Adrenal gland (tissue), 12 donors: ENCODE measurements around the gene ARHGAP5. TPM values are rescaled to one million over a fixed set of nuclear protein-coding genes. Genes with fewer than 3 reads are reported as not detected.

Experiments
- DNase-seq, 7 donors: peaks; one replicate each; pipeline ENCODE4 v3.0.0-alpha.2; 2019 to 2020
- H3K27ac ChIP-seq, 5 donors: fragments of 200-600 bp; sonication (generic) in 4 of 5; 1 replicate in 3 of 5; 2 replicates in 2 of 5; pipeline versions ENCODE4 v1.5.1 to v1.8.0; 2016 to 2020; ENCODE audit warnings: mild to moderate bottlenecking in 1 of 5
- H3K27me3 ChIP-seq: fragments of 200-600 bp; 2 replicates; pipeline ENCODE4 v1.8.0; 2021
- H3K36me3 ChIP-seq, 2 donors: fragments of 200-600 bp; replicated peaks in 1 of 2; 1 replicate in 1 of 2; 2 replicates in 1 of 2; pipeline versions ENCODE4 v1.5.1 to v1.8.0; 2018 to 2022
- H3K4me1 ChIP-seq, 2 donors: fragments of 200-600 bp; replicated peaks in 1 of 2; 1 replicate in 1 of 2; 2 replicates in 1 of 2; pipeline versions ENCODE4 v1.5.1 to v1.8.0; 2018 to 2021
- H3K4me3 ChIP-seq, 4 donors: fragments of 200-600 bp; sonication (generic) in 3 of 4; one replicate each; pipeline ENCODE4 v1.5.1; 2016 to 2018
- H3K9me3 ChIP-seq, 3 donors: fragments of 200-600 bp; sonication (generic) in 1 of 3; replicated peaks in 1 of 3; 1 replicate in 2 of 3; 2 replicates in 1 of 3; pipeline versions ENCODE4 v1.5.1 to v1.8.0; 2016 to 2021
- POLR2A ChIP-seq, 2 donors: fragments of 450-650 bp; IDR thresholded peaks; one replicate each; pipeline ENCODE4 v1.6.1; 2017; ENCODE audit warnings: antibody characterized with exemption in 2 of 2, mild to moderate bottlenecking in 2 of 2, moderate library complexity in 1 of 2
- WGBS, 4 donors: extraction: QIAGEN DNeasy Blood & Tissue Kit in 2 of 4; methylation state at CpG; one replicate each; pipeline versions ENCODE4 v1.1.5 to v1.1.7; 2013 to 2017; 5-methylcytosine and 5-hydroxymethylcytosine counted together
- intact Hi-C, 2 donors: fragments of 100-400 bp; cut with DNase I; formaldehyde crosslinking; loops; one replicate each; pipeline versions ENCODE4 v1.14.1 to v1.15.0; 2022 to 2023
- polyA plus RNA-seq, 3 donors: library from polyadenylated mRNA; stranded (reverse); fragments of 200-250 nt in 2 of 3; fragments of 350-450 nt in 1 of 3; fragmentation: Illumina TruSeq in 1 of 3; extraction: RNeasy Lipid Tissue Mini Kit (QIAGEN cat#74804) in 1 of 3; gene quantifications; one replicate each; pipeline ENCODE4 v1.2.3, GENCODE V29; 2013 to 2014
- total RNA-seq, 9 donors: library from RNA; depleted of rRNA in 4 of 9; stranded (reverse); fragments of >200 nt in 4 of 9; fragments of 120-200 nt in 1 of 9; fragmentation: NEBNext Ultra II Directional in 1 of 9; extraction: Animal tissue kit (Norgen Biotek cat#: 25700) in 1 of 9; gene quantifications; one replicate each; pipeline versions ENCODE4 v1.1.0 to v1.2.4, GENCODE V29; 2013 to 2023
- TF ChIP-seq, protein P1 (sequence below), 6 experiments: fragments of 450-650 bp in 4 of 6; fragments of 200-600 bp in 2 of 6; sonication (generic) in 1 of 6; IDR thresholded peaks; 1 replicate in 5 of 6; 2 replicates in 1 of 6; pipeline versions ENCODE4 v1.5.1 to v1.8.0; 2016 to 2021; ENCODE audit warnings: antibody characterized with exemption in 6 of 6, mild to moderate bottlenecking in 2 of 6, moderate library complexity in 1 of 6
- donor health status: healthy with polysubstance abuse.
- donor health status: Bipolar disorder and iron deficiency.
- donor health status: DM: yes; HTN: yes; CAD: no.
- donor health status: DM: no; HTN: no; CAD: no.
- donor health status: DM: no; HTN: no; CAD: no.
- donor health status: DM: yes; HTN: yes; CAD: no.

The ARHGAP5 gene
- total and polyA plus RNA-seq, 12 donors, result 11.9 to 100.0 (median 76.8) TPM

DNA sequence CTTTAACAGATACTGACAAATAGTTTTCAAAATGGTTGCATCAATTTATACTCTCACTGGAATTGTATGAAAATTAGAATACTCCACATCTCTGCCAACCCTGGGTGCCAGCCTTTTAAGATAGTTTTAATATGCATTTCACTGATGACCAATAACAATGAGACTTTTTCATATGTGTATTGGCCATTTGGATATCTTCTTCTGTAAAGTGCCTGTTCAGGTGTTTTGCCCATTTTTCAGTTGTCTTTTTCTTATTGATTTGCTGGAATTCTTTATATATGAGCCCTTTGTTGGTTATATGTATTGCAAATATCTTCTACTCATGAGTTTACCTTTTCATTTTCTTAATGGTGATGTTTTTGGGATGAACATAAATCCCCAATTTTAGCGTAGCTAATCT lies 108.0 kb downstream of the ARHGAP5 start:
- TF ChIP-seq, protein P1, sequence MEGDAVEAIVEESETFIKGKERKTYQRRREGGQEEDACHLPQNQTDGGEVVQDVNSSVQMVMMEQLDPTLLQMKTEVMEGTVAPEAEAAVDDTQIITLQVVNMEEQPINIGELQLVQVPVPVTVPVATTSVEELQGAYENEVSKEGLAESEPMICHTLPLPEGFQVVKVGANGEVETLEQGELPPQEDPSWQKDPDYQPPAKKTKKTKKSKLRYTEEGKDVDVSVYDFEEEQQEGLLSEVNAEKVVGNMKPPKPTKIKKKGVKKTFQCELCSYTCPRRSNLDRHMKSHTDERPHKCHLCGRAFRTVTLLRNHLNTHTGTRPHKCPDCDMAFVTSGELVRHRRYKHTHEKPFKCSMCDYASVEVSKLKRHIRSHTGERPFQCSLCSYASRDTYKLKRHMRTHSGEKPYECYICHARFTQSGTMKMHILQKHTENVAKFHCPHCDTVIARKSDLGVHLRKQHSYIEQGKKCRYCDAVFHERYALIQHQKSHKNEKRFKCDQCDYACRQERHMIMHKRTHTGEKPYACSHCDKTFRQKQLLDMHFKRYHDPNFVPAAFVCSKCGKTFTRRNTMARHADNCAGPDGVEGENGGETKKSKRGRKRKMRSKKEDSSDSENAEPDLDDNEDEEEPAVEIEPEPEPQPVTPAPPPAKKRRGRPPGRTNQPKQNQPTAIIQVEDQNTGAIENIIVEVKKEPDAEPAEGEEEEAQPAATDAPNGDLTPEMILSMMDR (IDR thresholded peaks at IDR 0.05), result no peak
- TF ChIP-seq POLR2A (IDR thresholded peaks at IDR 0.05), result no peak
- no peak overlapping the region for H3K27ac ChIP-seq
- no peak overlapping the region for H3K4me3 ChIP-seq
- intact Hi-C loops, result no loop called here
- H3K9me3 ChIP-seq, result no peaks in the 10 kb centered on the region
- no peaks in the 10 kb centered on the region for H3K36me3 ChIP-seq
- no peaks in the 10 kb centered on the region for H3K27me3 ChIP-seq
- 94 to 100% (median 98%) methylated on average over 1 of the region's 1 CpG for WGBS, 4 donors
- no peaks in the 10 kb centered on the region for H3K4me1 ChIP-seq
- no peak for DNase-seq

- no peaks in the 10 kb centered on the region for H3K36me3 ChIP-seq
- no peak for TF ChIP-seq POLR2A (IDR thresholded peaks at IDR 0.05)
- TF ChIP-seq, protein P1 (IDR thresholded peaks at IDR 0.05), result no peak
- no peak for DNase-seq
- H3K4me3 ChIP-seq, result no peak overlapping the region
- intact Hi-C loops, result no loop called here
- no peaks in the 10 kb centered on the region for H3K27me3 ChIP-seq
- no peak overlapping the region for H3K27ac ChIP-seq
- no peaks in the 10 kb centered on the region for H3K9me3 ChIP-seq
- H3K4me1 ChIP-seq, result no peaks in the 10 kb centered on the region
These were observed 109.1 kb downstream of the ARHGAP5 start for GRCh38 chr14:32186248-32186647.

DNA sequence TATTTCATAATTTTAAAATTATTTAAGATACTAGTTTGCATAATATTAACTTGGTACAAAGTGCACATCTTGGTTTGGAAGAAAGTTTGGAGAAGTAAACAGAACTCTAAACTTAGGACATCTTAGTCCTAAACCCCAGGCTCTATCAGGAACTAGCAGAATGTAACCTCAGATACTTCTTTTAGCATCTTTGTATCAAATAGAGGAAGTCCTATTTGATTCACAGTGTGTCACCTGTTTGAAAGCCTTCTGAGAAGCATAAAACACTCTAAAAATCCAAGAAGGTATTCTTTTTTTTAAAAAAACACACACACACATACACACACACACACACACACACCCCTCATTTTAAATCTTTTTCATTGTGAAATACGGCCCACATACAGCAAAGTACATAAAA lies 112.7 kb downstream of the ARHGAP5 start:
- H3K27me3 ChIP-seq, result no peaks in the 10 kb centered on the region
- 62 to 87% (median 76%) methylated on average over 1 of the region's 1 CpG for WGBS, 4 donors
- intact Hi-C loops, result no loop called here
- H3K9me3 ChIP-seq, result no peaks in the 10 kb centered on the region
- H3K4me3 ChIP-seq, result no peak overlapping the region
- TF ChIP-seq, protein P1 (IDR thresholded peaks at IDR 0.05), result no peak
- TF ChIP-seq POLR2A (IDR thresholded peaks at IDR 0.05), result no peak
- no peaks in the 10 kb centered on the region for H3K36me3 ChIP-seq
- DNase-seq, result no peak
- no peak overlapping the region for H3K27ac ChIP-seq
- H3K4me1 ChIP-seq, result no peaks in the 10 kb centered on the region

GRCh38 chr14:32190673-32191072 lies 113.6 kb downstream of the ARHGAP5 start:
- intact Hi-C loops, result no loop called here
- Histone ChIP-seq H3K36me3 (no peaks in the 10 kb centered on the region), H3K27ac (no peak overlapping the region), H3K9me3 (no peaks in the 10 kb centered on the region), H3K27me3 (no peaks in the 10 kb centered on the region), H3K4me3 (no peak overlapping the region), H3K4me1 (no peaks in the 10 kb centered on the region)
- DNase-seq, result no peak
- TF ChIP-seq, protein P1 (IDR thresholded peaks at IDR 0.05), result no peak
- no peak for TF ChIP-seq POLR2A (IDR thresholded peaks at IDR 0.05)
- WGBS, 4 donors, result 39 to 63% (median 45%) methylated on average over 3 of the region's 3 CpGs
